ENCODE measurements around the gene CLECL1. TPM values are rescaled to one million over a fixed set of nuclear protein-coding genes. Genes with fewer than 3 reads are reported as not detected.

The CLECL1 gene
- total RNA-seq = not detected

DNA sequence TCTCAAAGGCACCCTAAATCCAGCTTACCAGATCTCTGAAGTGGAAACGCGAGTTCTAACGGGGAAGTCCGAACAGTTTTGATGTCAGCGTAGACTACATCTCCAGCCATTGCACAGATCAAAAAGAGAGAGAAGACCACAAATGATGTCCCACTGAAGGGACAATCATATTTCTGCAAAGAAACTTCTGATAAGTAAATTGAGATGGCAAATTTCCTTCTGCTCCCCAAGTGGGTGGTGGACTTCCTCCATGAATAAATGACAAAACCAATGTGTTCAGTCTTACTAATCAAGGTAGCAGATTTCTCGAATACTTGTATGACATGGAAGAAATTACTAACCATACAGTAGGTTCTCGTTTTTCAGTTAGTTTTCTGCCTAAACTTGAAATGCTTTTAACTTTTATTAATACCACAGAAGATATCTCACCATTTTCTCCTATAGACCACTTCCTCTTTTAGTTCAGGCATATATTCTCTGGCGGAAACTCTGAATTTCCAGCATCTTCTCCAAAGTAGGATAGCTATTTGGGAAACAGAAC is at the start of gene CLECL1:
Gene CLECL1, minus strand, starts transcription at position 177 of the 541 bp plus-strand sequence.

DNA sequence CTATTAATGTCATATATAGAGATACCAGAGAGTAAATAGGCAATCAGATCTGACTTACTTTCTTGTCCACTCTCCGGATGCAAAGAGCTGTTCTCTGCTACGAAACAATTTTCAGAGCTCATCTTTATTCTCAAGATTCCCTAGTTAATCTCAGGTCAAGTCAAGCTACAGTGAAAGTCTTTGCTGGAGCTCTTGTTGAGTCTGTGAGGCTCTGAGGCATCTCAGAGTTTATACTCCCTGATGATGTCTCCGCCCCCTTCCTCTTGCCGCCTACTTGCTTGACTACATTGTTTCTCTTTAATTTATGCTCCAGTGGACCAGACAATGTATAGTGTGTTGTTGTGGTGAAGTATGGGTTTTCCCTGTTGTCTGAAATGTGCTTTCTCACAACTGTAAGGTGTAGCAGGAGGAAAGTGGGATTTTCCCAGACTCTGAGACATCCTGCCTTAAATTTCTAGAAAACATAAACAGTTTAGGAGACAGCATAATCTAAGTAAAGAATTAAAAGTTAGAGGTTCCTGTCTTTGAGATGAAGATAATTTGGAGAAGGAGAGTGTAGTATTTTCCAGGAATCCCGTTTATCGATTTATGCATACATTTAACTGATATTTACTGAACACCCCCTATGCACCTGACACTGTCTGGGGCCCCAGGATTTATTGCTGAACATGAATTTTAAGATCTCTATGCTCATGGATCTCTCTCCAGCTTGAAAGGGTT is 28.0 kb upstream of the CLECL1 start, which contains the start of gene CD69:
Gene CD69, minus strand, starts transcription at position 203 of the 720 bp plus-strand sequence. Its CDS starts 81 bp downstream, at position 122.

Other genes starting within 250 kb of the CLECL1 start
- gene KLRB1, start 125.2 kb downstream of the CLECL1 start, total RNA-seq = not detected
- gene CLEC2D, start 63.4 kb downstream of the CLECL1 start, total RNA-seq = 10.1 TPM
- gene CD69, start 27.8 kb upstream of the CLECL1 start, total RNA-seq = 1.2 TPM
- 0.46 TPM for gene KLRF1, start 94.4 kb upstream of the CLECL1 start, total RNA-seq
- gene CLEC2B, start 136.3 kb upstream of the CLECL1 start, total RNA-seq = 2.1 TPM
- gene KLRF2, start 148.4 kb upstream of the CLECL1 start, total RNA-seq = not detected
- gene CLEC2A, start 199.3 kb upstream of the CLECL1 start, total RNA-seq = not detected
- 0.23 TPM for gene CLEC12A, start 238.3 kb upstream of the CLECL1 start, total RNA-seq

Measured in diencephalon (tissue), 1 donor.